Head of caudate nucleus (tissue), 42 donors: Measurements from ENCODE around the gene NOVA2.

Experiments used
- DNase-seq, 42 donors: peaks; one replicate each; pipeline versions ENCODE4 v3.0.0 to v3.0.0-alpha.2; 2020 to 2021; ENCODE audit warnings: mixed read lengths in 7 of 42
- intact Hi-C: fragments of 100-400 bp; cut with DNase I; formaldehyde crosslinking; loops from one replicate; pipeline ENCODE4 v1.15.0; 2022

Gene NOVA2

DNA sequence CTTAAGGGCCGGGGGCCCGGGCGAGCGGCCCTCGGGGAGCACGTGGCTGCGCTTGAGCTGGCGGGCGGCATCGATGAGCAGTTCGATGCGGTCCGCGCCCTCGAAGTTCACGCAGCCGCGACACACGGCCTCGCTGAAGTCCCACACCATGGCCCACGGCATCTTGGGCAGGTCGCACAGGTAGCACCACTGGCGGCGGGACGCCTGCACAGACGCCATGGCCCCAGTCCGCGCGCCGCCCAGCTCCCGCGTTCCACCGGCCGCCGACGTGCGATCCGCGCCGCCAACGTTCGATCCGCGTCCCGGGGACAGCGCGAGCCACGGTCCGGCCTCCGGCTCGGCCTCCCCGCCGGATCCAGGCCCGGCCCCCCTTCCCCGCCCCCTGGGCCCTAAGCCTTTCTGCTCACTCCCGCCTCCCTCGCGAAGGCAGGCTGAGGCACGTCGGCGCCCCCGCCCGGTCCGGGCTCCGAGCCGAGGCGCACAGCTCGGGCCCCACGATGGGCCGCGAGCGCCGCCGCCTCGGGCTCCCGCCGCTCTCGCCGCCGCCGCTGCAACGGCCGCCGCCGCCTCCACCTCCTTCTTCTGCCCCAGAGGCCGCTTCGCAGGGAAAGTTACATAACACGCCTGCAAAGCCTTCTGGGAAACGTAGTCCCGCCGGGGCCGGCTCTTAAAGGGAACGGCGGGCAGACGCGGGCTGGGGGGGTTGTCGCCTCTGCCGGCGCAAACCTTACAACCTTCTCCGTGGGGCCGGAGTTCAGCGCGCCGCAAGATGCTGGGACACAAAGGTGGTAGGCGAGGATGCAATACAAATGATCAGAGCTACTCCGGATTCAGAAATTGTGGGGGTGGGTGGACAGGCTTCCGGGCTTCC is 87.9 kb downstream of the NOVA2 start, which contains the start of gene IRF2BP1:
Gene IRF2BP1 (minus strand): TSS at position 586 of the 871 bp plus-strand sequence. CDS start 367 bp downstream, at position 219.
- intact Hi-C loops, result loop anchor here (1.0 to 10.0 kb wide), 3 partner anchors 17 to 129 kb away; partner anchors contain the start of genes MYPOP and SYMPK
- peak; percentile 89 to 98 (median 95) for DNase-seq

GRCh38 chr19:45884682-45885555 is 88.7 kb downstream of the NOVA2 start:
- peak in 1 of 42 donors; percentile 19 for DNase-seq
- intact Hi-C loops, result loop anchor here (10.0 kb wide), 1 partner anchor 130 kb away; no protein-coding TSS in a partner anchor

DNA sequence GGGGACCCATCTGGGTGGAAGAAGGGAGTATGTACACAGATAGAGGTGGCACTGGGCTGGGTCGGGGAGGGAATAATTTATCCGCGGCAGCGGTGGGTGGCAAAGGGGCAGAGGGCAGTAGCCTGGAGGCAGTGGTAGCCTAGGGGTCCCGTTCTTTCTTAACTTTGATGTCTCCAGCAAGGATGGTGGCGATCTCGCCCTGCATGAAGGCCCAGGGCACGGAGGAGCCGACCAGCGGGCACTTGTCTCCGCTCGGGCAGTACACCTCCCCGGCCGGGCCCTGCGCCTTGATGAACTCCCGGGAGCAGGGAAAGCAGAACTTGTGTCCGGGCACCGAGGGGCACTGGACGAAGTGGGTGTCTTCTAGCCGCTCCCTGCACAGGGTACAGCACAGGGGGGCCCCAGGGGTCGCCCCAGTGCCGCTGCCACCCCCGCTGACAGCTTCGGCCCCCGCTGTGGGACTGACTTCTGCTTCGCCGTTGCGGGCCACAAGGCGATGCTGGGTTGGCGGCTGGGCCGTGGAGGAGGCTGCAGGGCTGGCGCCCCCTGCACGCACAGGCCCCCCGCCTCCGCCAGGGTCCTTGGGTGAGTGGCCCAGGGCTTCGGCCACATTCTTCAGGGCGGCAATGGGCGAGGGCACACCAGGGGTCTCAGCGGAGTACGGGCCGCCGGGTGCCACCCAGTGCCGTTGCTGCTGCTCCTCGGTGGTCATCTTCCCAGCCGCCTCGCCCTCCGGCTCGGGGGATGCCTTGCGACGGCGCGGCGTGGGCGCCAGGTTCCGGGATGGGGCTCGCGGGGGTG is 89.6 kb downstream of the NOVA2 start:
- intact Hi-C loops, result loop anchor here (2.0 to 10.0 kb wide), 2 partner anchors 15 to 131 kb away; no protein-coding TSS in a partner anchor
- no peak for DNase-seq
